Measurements from ENCODE around the gene ZCCHC7. TPM values are rescaled to one million over a fixed set of nuclear protein-coding genes. Genes with fewer than 3 reads are reported as not detected.
"Not testable (repeated sequence)": the region's sequence is repeated elsewhere in the genome, so short reads cannot be mapped to it uniquely, and the experiment has no call there.

Gene ZCCHC7
- total and polyA plus RNA-seq, 4 donors, result 3.3 to 9.7 (median 7.6) TPM

GRCh38 chr9:37290940-37291485 lies 170.6 kb downstream of the ZCCHC7 start:
- WGBS, result 77% methylated on average over 2 of the region's 2 CpGs
- Histone ChIP-seq H3K9ac (ENCODE audit: low read depth in 1 of 2, low read length in 2 of 2) (no peak overlapping the region), H3K4me3 (ENCODE audit: low read depth in 1 of 3, low read length in 3 of 3) (no peak overlapping the region), H3K4me1 (ENCODE audit: control insufficient read depth in 4 of 4, insufficient read depth in 4 of 4, low read length in 3 of 4) (no peaks in the 10 kb centered on the region), H3K36me3 (ENCODE audit: control insufficient read depth in 4 of 4, insufficient read depth in 3 of 4, low read depth in 1 of 4, low read length in 3 of 4) (no peaks in the 10 kb centered on the region), H3K27me3 (ENCODE audit: control insufficient read depth in 4 of 4, insufficient read depth in 4 of 4, low read length in 3 of 4) (no peaks in the 10 kb centered on the region), H3K27ac (ENCODE audit: low read depth in 1 of 2, low read length in 2 of 2) (no peak overlapping the region), H3K9me3 (ENCODE audit: control insufficient read depth in 4 of 4, low read length in 3 of 4) (no peaks in the 10 kb centered on the region)
- no peak for TF ChIP-seq MAX (IDR thresholded peaks at IDR 0.05)
- TF ChIP-seq ATF3 (IDR thresholded peaks at IDR 0.05), result no peak
- no peak for TF ChIP-seq YY1 (IDR thresholded peaks at IDR 0.05)
- no peak for TF ChIP-seq RAD21 (IDR thresholded peaks at IDR 0.05)
- no peak for TF ChIP-seq HNF4G (IDR thresholded peaks at IDR 0.05)
- TF ChIP-seq FOXA2 (IDR thresholded peaks at IDR 0.05), result no peak
- no peak for TF ChIP-seq TAF1 (conservative IDR thresholded peaks at IDR 0.05)
- TF ChIP-seq SP1 (IDR thresholded peaks at IDR 0.05), result no peak
- no peak for TF ChIP-seq NR2F2 (IDR thresholded peaks at IDR 0.05)
- TF ChIP-seq EGR1 (IDR thresholded peaks at IDR 0.05; ENCODE audit: low read depth in 2 of 2), result no peak
- no peak for TF ChIP-seq GABPA (IDR thresholded peaks at IDR 0.05 in 1 of 2, conservative IDR thresholded peaks at IDR 0.05 in 1 of 2)
- no peak for TF ChIP-seq FOXA1 (IDR thresholded peaks at IDR 0.05)
- TF ChIP-seq HNF4A (conservative IDR thresholded peaks at IDR 0.05), result no peak
- no peak for TF ChIP-seq ZBTB33 (IDR thresholded peaks at IDR 0.05)
- TF ChIP-seq RXRA (IDR thresholded peaks at IDR 0.05), result no peak
- no peak for TF ChIP-seq CTCF (IDR thresholded peaks at IDR 0.05; ENCODE audit: low read depth, low read length, missing input control)
- TF ChIP-seq JUND (IDR thresholded peaks at IDR 0.05), result no peak
- no peak for TF ChIP-seq REST (IDR thresholded peaks at IDR 0.05)
- no peak for DNase-seq (ENCODE audit: low spot score)

GRCh38 chr9:37291612-37292238 lies 171.4 kb downstream of the ZCCHC7 start:
- H3K4me1 ChIP-seq (ENCODE audit: control insufficient read depth in 4 of 4, insufficient read depth in 4 of 4, low read length in 3 of 4); H3K27ac ChIP-seq (ENCODE audit: low read depth in 1 of 2, low read length in 2 of 2); DNase-seq (ENCODE audit: low spot score); H3K27me3 ChIP-seq (ENCODE audit: control insufficient read depth in 4 of 4, insufficient read depth in 4 of 4, low read length in 3 of 4); H3K9ac ChIP-seq (ENCODE audit: low read depth in 1 of 2, low read length in 2 of 2); H3K4me3 ChIP-seq (ENCODE audit: low read depth in 1 of 3, low read length in 3 of 3); H3K36me3 ChIP-seq (ENCODE audit: control insufficient read depth in 4 of 4, insufficient read depth in 3 of 4, low read depth in 1 of 4, low read length in 3 of 4); H3K9me3 ChIP-seq (ENCODE audit: control insufficient read depth in 4 of 4, low read length in 3 of 4): not testable (repeated sequence)
- 97% methylated on average over 10 of the region's 10 CpGs for WGBS
